Kidney epithelial cell (primary cell): Measurements from ENCODE around the gene CGN. TPM values are rescaled to one million over a fixed set of nuclear protein-coding genes. Genes with fewer than 3 reads are reported as not detected.
A peak's percentile ranks its signal among the peaks of the same experiment; 100 is the strongest.

Experiments used
- DNase-seq: peaks from one replicate; pipeline ENCODE4 v3.0.0-alpha.2; 2010; ENCODE audit warnings: low read depth
- H3K27me3 ChIP-seq: 2 replicates; pipeline ENCODE4 v1.6.0; 2011; ENCODE audit warnings: low read length; ENCODE audit not compliant: control insufficient read depth, insufficient read depth
- H3K36me3 ChIP-seq: 2 replicates; pipeline ENCODE4 v1.5.1; 2011; ENCODE audit warnings: low read length; ENCODE audit not compliant: control insufficient read depth, insufficient read depth
- H3K4me3 ChIP-seq: 2 replicates; pipeline ENCODE4 v1.5.1; 2011; ENCODE audit warnings: low read depth, mild to moderate bottlenecking, control low read depth, low read length
- total RNA-seq: library from RNA; depleted of rRNA; stranded (reverse); fragments of >200 nt; gene quantifications from 2 replicates; pipeline ENCODE4 v1.2.3, GENCODE V29; 2015
- TF ChIP-seq, protein P1 (sequence below): IDR thresholded peaks from 2 replicates; pipeline ENCODE4 v1.5.1; 2011; ENCODE audit warnings: mild to moderate bottlenecking, moderate library complexity, low read length, control low read depth, inconsistent platforms; ENCODE audit not compliant: insufficient read depth, poor library complexity, severe bottlenecking

The CGN gene
- total RNA-seq, 1 donor from 2014 or later, result 29.3 TPM

- no peaks in the 10 kb centered on the region for H3K36me3 ChIP-seq
- H3K4me3 ChIP-seq, result no peak overlapping the region
- TF ChIP-seq, protein P1, sequence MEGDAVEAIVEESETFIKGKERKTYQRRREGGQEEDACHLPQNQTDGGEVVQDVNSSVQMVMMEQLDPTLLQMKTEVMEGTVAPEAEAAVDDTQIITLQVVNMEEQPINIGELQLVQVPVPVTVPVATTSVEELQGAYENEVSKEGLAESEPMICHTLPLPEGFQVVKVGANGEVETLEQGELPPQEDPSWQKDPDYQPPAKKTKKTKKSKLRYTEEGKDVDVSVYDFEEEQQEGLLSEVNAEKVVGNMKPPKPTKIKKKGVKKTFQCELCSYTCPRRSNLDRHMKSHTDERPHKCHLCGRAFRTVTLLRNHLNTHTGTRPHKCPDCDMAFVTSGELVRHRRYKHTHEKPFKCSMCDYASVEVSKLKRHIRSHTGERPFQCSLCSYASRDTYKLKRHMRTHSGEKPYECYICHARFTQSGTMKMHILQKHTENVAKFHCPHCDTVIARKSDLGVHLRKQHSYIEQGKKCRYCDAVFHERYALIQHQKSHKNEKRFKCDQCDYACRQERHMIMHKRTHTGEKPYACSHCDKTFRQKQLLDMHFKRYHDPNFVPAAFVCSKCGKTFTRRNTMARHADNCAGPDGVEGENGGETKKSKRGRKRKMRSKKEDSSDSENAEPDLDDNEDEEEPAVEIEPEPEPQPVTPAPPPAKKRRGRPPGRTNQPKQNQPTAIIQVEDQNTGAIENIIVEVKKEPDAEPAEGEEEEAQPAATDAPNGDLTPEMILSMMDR, result no peak
- H3K27me3 ChIP-seq, result no peaks in the 10 kb centered on the region
- DNase-seq, result no peak
These were observed 24.4 kb downstream of the CGN start for GRCh38 chr1:151535326-151536271.

- Histone ChIP-seq H3K4me3 (no peak overlapping the region), H3K36me3 (no peaks in the 10 kb centered on the region), H3K27me3 (no peaks in the 10 kb centered on the region)
- TF ChIP-seq, protein P1, result no peak
- DNase-seq, result no peak
These were observed 25.3 kb downstream of the CGN start for GRCh38 chr1:151536499-151536898.

DNA sequence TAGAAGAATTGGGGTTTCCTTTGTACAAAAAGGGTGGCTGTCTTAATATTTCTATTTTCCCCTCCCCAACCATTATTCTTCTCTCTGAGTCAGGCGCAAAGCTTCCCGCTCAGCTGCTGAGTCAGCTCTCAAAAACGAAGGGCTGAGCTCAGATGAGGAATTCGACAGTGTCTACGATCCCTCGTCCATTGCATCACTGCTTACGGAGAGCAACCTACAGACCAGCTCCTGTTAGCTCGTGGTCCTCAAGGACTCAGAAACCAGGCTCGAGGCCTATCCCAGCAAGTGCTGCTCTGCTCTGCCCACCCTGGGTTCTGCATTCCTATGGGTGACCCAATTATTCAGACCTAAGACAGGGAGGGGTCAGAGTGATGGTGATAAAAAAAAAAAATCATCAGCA, 25.9 kb downstream of the CGN start:
- DNase-seq, result no peak
- Histone ChIP-seq H3K27me3 (no peaks in the 10 kb centered on the region), H3K4me3 (no peak overlapping the region), H3K36me3 (no peaks in the 10 kb centered on the region)
- TF ChIP-seq, protein P1, result no peak

GRCh38 chr1:151539321-151540020, 28.3 kb downstream of the CGN start:
- peak; percentile 99 for DNase-seq
- Histone ChIP-seq H3K36me3 (no peaks in the 10 kb centered on the region), H3K4me3 (peak overlapping the region; percentile 79), H3K27me3 (no peaks in the 10 kb centered on the region)
- TF ChIP-seq, protein P1, result no peak

DNA sequence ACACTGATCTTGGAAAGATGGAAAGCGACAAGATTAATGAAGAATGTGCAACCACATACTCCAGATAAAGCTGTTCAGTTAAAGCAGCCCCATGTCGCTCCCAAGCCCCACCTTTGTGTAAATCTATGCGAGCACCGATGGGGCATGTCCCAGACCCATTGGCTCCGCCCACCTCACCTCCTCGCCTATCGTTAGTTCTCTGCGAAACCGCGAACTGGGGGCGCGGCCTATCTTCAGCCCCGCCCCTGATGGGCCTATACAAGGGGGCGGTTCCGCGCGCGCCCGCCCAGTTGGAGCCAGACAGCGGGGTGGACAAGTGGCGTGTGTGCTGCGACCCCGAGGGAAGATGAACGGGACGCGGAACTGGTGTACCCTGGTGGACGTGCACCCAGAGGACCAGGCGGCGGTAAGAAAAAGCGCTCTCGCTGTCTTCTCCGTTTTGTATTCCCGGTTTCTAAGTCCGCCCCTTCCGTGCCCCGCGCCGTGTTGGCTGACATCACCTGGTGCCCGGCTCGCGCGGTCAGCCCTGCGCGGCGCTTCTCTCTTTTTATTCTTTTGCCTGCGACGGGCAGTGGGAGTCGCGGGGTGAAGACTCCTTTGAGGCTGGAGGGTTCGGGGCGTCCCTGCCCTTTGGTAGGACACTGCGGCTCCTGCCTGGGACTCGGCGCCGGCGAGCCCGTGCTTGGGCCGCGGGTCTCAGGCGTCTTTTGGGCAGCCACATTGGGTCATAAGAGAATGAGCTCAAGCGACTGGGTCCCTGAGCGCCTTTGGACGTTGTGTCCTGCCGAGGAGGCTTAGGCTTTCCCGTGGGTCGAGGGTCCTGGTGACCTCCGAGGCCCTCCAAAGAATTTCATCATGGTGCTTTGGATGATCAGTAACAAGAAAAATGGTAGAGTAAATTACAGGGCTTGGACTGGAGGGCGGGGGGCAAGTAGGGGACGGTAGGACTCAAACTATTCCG, 29.1 kb downstream of the CGN start, which contains the start of gene TUFT1:
Gene TUFT1 (plus strand): TSS at position 289 of the 961 bp plus-strand sequence. CDS start 58 bp downstream, at position 347.
- Histone ChIP-seq H3K36me3 (no peaks in the 10 kb centered on the region), H3K27me3 (no peaks in the 10 kb centered on the region), H3K4me3 (peak within 1 kb of the TSS; percentile 79)
- DNase-seq, result no peak
- TF ChIP-seq, protein P1, result no peak
